KMS-11 (cell line): ENCODE data around the gene SCAF8.

Experiments used
- H2AFZ ChIP-seq: fragments of 200-600 bp; sonication (generic); 2 replicates; pipeline ENCODE4 v1.6.1; 2016; ENCODE audit warnings: antibody characterized with exemption, mixed run types, low read depth
- H3K27ac ChIP-seq: fragments of 200-600 bp; sonication (generic); 2 replicates; pipeline ENCODE4 v1.6.1; 2016; ENCODE audit warnings: mild to moderate bottlenecking, mixed run types
- H3K27me3 ChIP-seq: fragments of 200-600 bp; sonication (generic); 2 replicates; pipeline ENCODE4 v1.6.1; 2017; ENCODE audit warnings: mild to moderate bottlenecking, low read depth, mixed run types, moderate library complexity; ENCODE audit not compliant: insufficient read depth
- H3K36me3 ChIP-seq: fragments of 200-600 bp; sonication (generic); 2 replicates; pipeline ENCODE4 v1.6.1; 2017; ENCODE audit warnings: mild to moderate bottlenecking, mixed run types; ENCODE audit not compliant: insufficient read depth
- H3K4me1 ChIP-seq: fragments of 200-600 bp; sonication (generic); 2 replicates; pipeline ENCODE4 v1.6.1; 2016; ENCODE audit warnings: mild to moderate bottlenecking, low read depth, mixed run types; ENCODE audit not compliant: poor library complexity, severe bottlenecking
- H3K4me2 ChIP-seq: fragments of 200-600 bp; sonication (generic); 2 replicates; pipeline ENCODE4 v1.7.0; 2016; ENCODE audit warnings: mild to moderate bottlenecking, mixed run types
- H3K4me3 ChIP-seq: fragments of 200-600 bp; sonication (generic); IDR thresholded peaks from 2 replicates; pipeline ENCODE4 v1.6.1; 2017; ENCODE audit warnings: low read depth, low read length, mixed read lengths; ENCODE audit not compliant: insufficient read depth
- H3K79me2 ChIP-seq: fragments of 200-600 bp; sonication (generic); 2 replicates; pipeline ENCODE4 v1.6.1; 2016; ENCODE audit warnings: low read depth, mixed run types; ENCODE audit not compliant: insufficient read depth
- H3K9ac ChIP-seq: fragments of 200-600 bp; sonication (generic); 2 replicates; pipeline ENCODE4 v1.6.1; 2016; ENCODE audit warnings: mild to moderate bottlenecking, mixed run types
- H4K20me1 ChIP-seq: fragments of 200-600 bp; sonication (generic); 2 replicates; pipeline ENCODE4 v1.6.1; 2016; ENCODE audit warnings: mild to moderate bottlenecking, mixed run types; ENCODE audit not compliant: insufficient read depth
- CTCF ChIP-seq: fragments of 200-600 bp; sonication (generic); conservative IDR thresholded peaks from 2 replicates; pipeline ENCODE4 v1.6.1; 2017; ENCODE audit warnings: low read depth, mild to moderate bottlenecking, antibody characterized with exemption, low read length, moderate library complexity, mixed read lengths

Gene SCAF8

GRCh38 chr6:154752022-154752421 lies 18.8 kb downstream of the SCAF8 start:
- no peaks in the 10 kb centered on the region for H3K36me3 ChIP-seq
- no peak for TF ChIP-seq CTCF
- H3K79me2 ChIP-seq: peaks cover 99% of the 10 kb centered on the region
- no peak overlapping the region for H3K9ac ChIP-seq
- H3K4me1 ChIP-seq: peaks cover 7% of the 10 kb centered on the region
- H3K27ac ChIP-seq: no peak overlapping the region
- no peaks in the 10 kb centered on the region for H3K27me3 ChIP-seq
- no peak overlapping the region for H2AFZ ChIP-seq
- H3K4me2 ChIP-seq: no peak overlapping the region
- peaks cover 17% of the 10 kb centered on the region for H4K20me1 ChIP-seq
- no peak overlapping the region for H3K4me3 ChIP-seq

- H2AFZ ChIP-seq: no peak overlapping the region
- no peaks in the 10 kb centered on the region for H3K4me1 ChIP-seq
- peaks cover 29% of the 10 kb centered on the region for H4K20me1 ChIP-seq
- H3K27me3 ChIP-seq: no peaks in the 10 kb centered on the region
- no peak overlapping the region for H3K27ac ChIP-seq
- H3K4me2 ChIP-seq: no peak overlapping the region
- TF ChIP-seq CTCF: no peak
- no peaks in the 10 kb centered on the region for H3K36me3 ChIP-seq
- H3K4me3 ChIP-seq: no peak overlapping the region
- peaks cover 99% of the 10 kb centered on the region for H3K79me2 ChIP-seq
- no peak overlapping the region for H3K9ac ChIP-seq
Measured at GRCh38 chr6:154754152-154754551, 20.9 kb downstream of the SCAF8 start.

- H4K20me1 ChIP-seq: peaks cover 27% of the 10 kb centered on the region
- H2AFZ ChIP-seq: no peak overlapping the region
- H3K4me3 ChIP-seq: no peak overlapping the region
- H3K9ac ChIP-seq: no peak overlapping the region
- H3K4me2 ChIP-seq: no peak overlapping the region
- no peak overlapping the region for H3K27ac ChIP-seq
- H3K4me1 ChIP-seq: peaks cover 22% of the 10 kb centered on the region
- TF ChIP-seq CTCF: no peak
- no peaks in the 10 kb centered on the region for H3K27me3 ChIP-seq
- H3K79me2 ChIP-seq: peaks cover 95% of the 10 kb centered on the region
- H3K36me3 ChIP-seq: no peaks in the 10 kb centered on the region
Measured at GRCh38 chr6:154757352-154758050, 24.3 kb downstream of the SCAF8 start.

- Histone ChIP-seq H3K4me2 (no peak overlapping the region), H3K4me3 (no peak overlapping the region), H3K4me1 (peaks cover 29% of the 10 kb centered on the region), H3K9ac (no peak overlapping the region), H3K27me3 (no peaks in the 10 kb centered on the region), H4K20me1 (peaks cover 27% of the 10 kb centered on the region), H2AFZ (no peak overlapping the region), H3K27ac (no peak overlapping the region), H3K36me3 (no peaks in the 10 kb centered on the region), H3K79me2 (peaks cover 95% of the 10 kb centered on the region)
- no peak for TF ChIP-seq CTCF
Measured at GRCh38 chr6:154758125-154758524, 24.9 kb downstream of the SCAF8 start.
